Measurements from ENCODE around the gene FOXD4L4.
"Not testable (repeated sequence)": the region's sequence is repeated elsewhere in the genome, so short reads cannot be mapped to it uniquely, and the experiment has no call there.

The FOXD4L4 gene

DNA sequence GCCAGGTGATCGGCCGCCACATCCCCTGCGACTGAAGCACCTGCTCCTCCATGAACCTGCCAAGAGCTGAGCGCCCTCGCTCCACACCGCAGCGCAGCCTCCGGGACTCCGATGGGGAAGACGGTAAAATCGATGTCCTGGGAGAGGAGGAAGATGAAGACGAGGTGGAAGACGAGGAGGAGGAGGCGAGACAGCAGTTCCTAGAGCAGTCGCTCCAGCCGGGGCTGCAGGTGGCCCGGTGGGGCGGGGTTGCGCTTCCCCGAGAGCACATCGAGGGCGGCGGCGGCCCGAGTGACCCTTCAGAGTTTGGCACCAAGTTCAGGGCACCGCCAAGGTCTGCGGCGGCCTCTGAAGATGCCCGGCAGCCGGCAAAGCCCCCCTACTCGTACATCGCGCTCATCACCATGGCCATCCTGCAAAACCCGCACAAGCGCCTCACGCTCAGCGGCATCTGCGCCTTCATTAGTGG lies at the start of gene FOXD4L4:
Gene FOXD4L4 (plus strand): TSS at position 51 of the 469 bp plus-strand sequence. CDS start 0 bp downstream, at position 51.
- not testable (repeated sequence) for DNase-seq

DNA sequence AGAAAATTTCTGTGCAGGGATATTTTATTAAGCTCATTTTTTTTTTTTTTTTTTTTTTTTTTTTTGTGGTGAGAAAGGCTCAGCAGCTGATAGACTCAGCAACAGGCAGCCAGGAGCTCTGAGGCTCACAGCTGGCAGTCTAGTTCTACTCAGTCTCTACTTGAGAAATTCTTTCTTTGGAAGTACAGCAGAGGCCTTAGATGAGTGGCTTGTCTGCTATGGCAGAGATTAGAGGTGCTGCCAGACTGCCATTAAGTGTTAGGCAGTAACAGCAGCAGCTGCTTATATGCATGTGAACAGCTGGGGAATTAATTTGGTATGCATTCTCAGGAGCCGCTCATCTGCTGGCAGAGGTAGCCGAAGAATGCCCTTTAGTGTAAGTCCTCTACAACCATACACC lies 33.4 kb upstream of the FOXD4L4 start:
- DNase-seq: not testable (repeated sequence)

DNA sequence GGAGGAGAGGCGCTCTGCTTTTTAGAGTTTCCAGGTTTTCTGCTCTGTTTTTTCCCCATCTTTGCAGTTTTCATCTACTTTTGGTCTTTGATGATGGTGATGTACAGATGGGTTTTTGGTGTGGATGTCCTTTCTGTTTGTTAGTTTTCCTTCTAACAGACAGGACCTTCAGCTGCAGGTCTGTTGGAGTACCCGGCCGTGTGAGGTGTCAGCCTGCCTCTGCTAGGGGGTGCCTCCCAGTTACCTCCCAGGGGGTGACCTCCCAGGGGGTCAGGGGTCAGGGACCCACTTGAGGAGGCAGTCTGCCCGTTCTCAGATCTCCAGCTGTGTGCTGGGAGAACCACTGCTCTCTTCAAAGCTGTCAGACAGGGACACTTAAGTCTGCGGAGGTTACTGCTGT lies 22.5 kb upstream of the FOXD4L4 start:
- not testable (repeated sequence) for DNase-seq

DNA sequence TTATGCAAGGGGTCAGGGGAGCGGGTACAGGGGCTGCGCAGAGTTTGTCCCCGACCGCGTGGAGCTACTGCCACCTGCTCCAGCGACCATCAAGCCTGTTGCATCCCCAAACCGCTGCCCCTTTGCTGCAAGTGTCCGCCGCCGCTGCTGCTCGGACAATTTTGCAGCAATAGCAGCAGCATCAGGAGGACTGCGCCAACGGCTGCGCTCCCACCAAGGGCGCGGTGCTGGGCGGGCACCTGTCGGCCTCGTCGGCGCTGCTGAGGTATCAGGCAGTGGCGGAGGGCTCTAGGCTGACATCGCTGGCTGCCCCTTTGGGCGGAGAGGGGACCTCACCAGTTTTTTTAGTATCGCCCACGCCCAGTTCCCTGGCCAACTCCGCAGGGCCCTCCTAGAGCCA lies 1.2 kb downstream of the FOXD4L4 start:
- not testable (repeated sequence) for DNase-seq
